Stimulated activated naive CD4-positive, alpha-beta T cell (primary cell): Measurements from ENCODE around the gene BBX.
"Not testable (repeated sequence)": the region's sequence is repeated elsewhere in the genome, so short reads cannot be mapped to it uniquely, and the experiment has no call there.

ENCODE experiments used
- DNase-seq, 6 experiments: peaks; one replicate each; lab custom pipeline; 2025; lab: John Stamatoyannopoulos, UW

The BBX gene

DNA sequence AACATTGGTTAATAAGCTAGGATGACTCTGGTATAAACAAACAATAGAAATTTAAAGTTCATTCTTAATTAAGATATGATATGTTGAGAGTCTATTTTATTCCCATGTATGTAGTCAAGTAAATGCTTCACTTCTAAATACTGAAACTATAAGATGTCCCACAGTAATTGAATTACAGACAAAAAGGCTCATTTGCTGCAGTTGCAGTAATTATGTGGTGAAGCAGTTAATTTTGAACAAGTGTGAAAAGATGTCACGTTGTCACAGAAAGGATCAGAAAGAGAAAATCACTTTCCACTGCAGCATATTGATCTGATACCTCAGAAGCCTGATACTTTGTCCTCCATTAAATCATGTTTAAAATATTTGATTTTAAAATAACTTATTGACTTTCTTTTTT lies 159.8 kb downstream of the BBX start:
- no peak for DNase-seq

DNA sequence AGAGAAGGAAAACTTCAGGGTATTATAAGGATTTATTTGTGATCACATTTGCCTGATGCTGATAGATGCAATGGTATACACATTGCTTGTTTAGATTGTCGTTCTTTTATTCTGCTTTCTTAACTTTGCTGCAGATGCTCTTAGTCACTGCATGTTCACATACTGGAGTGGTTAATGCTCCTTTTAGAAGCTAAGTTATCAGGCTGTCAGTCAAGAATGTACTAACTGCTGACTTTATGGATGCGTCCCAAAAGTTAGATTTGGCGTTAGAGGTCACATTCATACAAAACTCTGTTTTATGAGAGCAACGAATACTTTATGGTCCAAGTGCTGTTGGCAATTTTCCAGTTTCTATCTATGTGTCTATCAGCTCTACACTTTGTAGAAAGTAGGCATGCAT lies 160.7 kb downstream of the BBX start:
- DNase-seq = no peak

DNA sequence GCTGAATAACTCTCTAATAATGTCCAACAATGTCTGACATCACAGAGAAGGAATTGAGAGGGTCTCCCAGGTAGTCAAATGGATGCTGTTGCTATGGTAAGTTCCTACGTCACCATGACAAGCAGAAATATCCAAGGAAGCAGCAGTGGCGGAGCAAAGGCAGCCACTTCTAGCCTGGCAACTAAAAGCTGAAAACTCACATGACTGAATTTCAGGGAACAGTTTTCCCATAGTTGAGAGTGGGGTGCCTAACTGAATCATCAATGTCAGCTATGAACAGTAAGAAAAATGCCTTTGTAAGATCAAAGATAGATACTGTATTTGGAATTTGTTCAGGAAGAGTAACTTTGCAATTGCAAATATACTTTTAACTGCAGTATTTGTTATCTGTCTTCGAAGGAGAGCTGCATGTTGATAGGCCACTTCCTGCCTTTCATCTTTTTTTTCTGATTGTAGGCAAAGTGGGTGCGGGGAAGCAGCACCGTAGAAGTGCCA lies 161.7 kb downstream of the BBX start:
- DNase-seq = peak in 4 of 6 experiments; percentile 12 to 52 (median 43)

DNA sequence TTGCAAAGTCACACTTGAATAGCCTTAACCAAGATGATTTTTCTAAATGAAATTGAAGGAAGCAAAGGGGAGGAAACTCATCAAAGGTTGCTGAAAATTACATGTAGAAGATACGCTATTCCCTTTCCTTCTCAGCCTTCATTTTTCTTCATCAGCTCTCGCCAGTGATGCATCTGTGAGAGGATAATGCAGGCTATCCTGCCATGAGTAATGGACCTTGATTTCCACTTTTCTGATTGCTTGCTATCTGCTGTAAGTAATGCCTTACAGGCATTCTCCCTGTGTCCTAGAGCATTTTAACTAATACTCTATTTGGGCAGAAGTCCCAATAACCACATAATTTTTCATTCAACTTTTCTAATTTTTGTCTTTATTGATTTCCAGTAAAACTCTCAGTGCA lies 162.6 kb downstream of the BBX start:
- no peak for DNase-seq

DNA sequence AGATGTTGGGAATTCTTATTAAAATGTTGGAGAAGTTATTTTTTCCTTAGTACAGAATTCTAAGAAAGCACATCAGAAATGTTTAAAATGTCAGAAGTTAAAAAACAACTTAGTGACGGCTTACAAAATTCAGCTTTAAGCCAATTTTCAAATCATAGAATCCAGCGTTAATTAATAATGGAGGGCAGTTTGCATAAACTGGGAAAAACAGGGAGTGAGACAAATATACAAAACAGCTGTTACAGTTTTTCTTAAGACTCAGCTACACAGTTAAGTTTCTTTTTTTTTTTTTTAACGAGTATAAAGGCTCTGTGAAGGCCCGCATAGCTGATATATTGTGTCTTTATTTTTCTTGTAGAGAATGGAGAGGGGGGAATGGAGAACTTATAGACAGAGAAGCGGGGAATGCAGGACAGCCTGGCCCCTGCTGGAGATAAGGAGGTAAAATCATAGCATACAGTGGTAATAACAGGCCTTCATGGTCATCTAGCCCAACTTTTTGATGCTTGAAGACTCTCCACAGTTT lies 164.4 kb downstream of the BBX start:
- no peak for DNase-seq

DNA sequence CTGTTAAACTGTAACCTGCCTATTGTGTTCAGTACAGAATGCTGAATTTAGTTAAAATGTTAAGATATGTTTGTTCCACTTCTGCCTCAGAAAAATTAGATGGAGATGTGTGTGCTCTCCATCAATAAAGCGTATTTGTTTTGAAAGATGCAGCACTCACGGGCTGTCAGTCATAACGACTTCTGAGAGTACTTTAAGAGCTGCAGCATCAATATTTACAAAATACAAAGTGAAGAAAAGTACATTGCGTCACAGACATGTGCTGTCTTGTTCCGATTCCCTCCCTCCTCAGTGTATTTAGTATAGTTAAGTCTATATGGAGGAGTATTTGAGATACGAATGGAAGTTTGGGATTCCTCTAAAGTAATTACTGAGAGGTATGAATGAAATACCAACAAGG lies 166.6 kb downstream of the BBX start:
- no peak for DNase-seq

DNA sequence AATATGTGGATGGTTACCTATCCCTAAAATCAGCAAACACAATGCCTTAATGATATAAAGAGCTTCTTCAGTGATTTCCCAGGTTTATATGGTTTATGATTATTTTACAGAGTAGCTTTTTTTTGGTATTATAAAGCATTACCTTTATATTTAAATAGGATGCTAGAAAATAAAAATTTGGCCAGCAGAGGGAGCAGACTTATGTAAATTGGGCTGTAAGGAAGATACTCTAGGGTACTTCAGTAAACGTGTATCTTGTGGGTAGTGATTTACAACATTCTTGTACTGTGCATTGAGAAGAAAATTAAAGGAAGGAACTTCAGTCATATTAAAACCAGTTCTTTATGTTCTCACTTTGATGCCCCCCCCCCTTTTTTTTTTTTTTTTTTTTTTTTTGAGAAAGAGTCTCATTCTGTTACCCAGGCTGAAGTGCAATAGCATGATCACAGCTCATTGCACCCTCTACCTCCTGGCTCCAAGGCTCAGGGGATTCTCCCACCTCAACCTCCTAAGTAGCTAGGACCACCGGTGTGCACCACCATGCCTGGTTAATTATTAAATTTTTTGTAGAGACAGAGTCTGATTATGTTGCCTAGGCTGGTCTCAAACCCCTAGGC lies 167.9 kb downstream of the BBX start:
- DNase-seq = peak in 3 of 6 experiments; percentile 11 to 44 (median 21)

DNA sequence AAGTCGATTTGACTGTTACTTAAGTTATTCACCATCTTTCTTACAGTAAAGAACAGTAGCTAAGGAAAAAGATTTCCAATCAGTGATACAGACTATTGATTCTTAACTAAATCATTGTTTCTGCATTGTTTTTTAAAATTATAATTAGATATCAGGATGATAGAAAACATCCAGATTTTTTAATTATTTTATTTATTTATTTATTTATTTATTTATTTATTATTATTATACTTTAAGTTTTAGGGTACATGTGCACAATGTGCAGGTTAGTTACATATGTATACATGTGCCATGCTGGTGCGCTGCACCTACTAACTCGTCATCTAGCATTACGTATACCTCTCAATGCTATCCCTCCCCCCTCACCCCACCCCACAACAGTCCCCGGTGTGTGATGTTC lies 169.2 kb downstream of the BBX start:
- not testable (repeated sequence) for DNase-seq

DNA sequence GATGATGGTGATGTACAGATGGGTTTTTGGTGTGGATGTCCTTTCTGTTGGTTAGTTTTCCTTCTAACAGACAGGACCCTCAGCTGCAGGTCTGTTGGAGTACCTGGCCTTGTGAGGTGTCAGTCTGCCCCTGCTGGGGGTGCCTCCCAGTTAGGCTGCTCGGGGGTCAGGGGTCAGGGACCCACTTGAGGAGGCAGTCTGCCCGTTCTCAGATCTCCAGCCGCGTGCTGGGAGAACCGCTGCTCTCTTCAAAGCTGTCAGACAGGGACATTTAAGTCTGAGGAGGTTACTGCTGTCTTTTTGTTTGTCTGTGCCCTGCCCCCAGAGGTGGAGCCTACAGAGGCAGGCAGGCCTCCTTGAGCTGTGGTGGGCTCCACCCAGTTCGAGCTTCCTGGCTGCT lies 174.6 kb downstream of the BBX start:
- not testable (repeated sequence) for DNase-seq

DNA sequence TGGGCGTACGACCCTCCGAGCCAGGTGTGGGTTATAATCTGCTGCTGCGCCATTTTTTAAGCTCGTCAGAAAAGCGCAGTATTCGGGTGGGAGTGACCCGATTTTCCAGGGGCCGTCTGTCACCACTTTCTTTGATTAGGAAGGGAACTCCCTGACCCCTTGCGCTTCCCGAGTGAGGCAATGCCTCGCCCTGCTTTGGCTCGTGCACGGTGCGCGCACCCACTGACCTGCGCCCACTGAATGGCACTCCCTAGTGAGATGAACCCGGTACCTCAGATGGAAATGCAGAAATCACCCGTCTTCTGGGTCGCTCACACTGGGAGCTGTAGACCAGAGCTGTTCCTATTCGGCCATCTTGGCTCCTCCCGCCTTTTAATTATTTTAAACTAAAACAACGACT lies 175.1 kb downstream of the BBX start:
- peak in 1 of 6 experiments; percentile 39 for DNase-seq

DNA sequence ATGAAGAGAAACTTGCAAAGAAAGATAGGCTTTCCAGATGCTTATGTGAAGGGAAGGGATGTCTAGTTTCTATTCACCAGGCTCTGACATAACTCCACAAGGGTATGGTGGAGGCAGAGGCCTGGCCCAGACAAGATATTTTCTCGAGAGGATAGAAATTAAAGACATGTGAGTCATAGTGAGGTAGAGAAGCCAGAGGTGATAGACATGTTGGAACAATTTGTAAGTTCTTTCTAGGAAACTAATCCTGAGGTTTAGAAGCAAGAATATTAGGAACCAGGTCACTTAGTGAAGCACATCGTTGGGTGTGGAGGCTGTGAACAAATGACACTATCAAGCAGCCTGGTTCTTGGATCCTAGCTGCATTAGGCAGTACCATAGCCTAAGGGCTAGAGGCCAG lies 176.9 kb downstream of the BBX start:
- no peak for DNase-seq

DNA sequence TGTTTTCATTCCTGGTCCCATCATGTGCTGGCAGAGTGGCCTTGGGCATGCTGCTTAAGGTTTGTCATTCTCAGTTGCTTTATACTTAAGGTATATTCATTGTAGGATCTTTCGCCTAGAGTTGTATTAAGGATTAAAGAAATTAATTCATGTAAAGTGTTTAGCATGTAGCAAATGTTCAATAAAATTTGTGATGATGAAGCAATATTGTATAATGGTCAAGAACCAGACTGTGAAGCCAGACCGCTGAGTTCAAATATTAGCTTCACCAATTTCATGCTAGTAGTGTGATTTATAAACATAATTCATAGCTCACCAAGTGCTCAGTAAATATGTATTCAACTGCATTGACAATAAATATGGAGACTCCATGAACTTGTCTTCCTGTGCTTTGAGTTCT lies 178.5 kb downstream of the BBX start:
- no peak for DNase-seq

DNA sequence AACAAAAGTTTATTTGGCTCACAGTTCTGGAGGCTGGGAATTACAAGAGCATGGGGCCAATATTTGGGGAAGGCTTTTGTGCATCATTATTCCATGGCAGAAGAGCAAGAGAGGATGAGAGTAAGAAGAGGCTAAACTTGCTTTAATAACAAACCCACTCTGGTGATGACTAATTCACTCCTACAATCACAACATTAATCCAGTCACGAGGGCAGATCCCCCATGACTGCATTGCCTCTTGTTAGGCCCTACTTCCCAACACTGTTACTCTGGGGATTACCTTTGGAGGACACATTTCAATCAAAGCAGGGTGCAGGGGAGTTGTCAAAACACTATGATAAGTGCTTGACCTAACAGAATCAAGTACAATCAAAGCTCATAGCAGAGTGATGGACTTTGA lies 181.7 kb downstream of the BBX start:
- no peak for DNase-seq

DNA sequence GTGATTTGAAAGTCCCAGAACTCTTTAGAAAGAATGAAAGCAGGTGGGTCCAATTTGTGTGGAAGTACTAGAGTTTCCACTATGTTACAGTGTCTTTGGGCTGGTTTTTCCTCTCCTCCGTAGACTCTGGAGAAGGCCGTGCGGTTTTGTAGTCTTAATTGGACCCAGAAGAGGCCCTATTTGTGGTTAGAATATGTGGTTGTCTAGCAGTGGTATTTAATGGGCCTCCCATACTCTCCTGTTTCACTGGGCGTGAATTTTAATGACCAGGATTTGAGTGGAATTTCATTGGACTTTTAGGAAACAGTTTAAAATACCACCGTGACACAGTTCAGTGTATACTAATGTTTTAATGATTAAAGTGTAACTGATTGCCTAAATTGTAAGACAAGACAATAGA lies 182.3 kb downstream of the BBX start:
- no peak for DNase-seq

DNA sequence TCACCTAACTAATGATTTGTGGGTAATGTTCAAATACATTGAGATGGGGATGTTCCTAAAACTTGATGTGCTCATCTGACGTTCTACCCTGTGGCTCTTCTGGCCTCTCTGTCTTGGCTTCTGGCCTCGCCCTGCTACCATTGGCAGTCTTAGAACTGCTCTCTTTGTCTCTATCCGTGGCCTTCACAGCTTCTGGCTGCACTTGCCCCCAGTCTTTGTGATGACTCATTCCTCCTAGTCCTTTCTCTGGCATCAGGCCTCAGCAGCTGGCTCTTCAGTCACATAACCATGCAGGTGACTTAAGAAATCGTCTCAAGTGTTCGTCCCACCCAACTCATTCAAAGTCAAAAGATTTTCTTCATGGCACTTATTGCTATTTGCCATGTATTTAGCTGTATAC lies 188.1 kb downstream of the BBX start:
- DNase-seq = no peak

DNA sequence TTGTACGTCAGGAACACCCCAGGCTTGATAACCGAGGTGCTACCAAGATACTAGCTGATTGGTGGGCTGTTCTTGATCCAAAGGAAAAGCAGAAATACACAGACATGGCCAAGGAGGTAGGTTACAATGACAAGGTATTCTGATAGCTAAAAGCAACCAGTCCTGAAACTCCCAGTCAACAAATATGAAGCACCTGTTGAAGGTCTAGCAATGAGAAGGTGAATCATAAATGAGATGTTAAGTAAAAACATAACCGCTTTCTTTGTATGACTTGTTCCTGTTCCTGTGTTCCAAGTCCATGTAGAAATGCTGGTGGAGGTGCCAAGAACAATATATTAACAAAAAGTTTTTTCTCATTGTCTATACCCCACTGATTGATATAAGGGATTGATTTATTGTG lies 194.0 kb downstream of the BBX start:
- DNase-seq = no peak

DNA sequence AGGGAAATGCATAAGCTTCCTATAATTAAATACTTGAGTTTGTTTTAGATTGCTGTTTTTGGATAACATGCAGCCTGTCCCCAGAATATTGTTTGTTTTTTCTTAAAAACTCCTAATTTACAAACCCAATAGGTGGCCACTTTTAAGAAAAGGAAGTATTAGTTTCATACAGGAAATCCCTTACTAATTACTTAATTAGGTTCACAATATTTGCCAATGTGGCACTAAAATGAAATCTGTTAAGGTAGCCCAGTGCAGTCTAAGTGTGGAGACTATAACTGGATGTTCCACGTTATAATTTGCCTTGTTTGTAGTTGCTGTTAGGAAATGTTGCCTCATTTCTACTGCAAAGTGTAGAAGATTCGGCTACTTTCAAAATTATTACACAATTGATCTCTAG lies 195.8 kb downstream of the BBX start:
- no peak for DNase-seq

DNA sequence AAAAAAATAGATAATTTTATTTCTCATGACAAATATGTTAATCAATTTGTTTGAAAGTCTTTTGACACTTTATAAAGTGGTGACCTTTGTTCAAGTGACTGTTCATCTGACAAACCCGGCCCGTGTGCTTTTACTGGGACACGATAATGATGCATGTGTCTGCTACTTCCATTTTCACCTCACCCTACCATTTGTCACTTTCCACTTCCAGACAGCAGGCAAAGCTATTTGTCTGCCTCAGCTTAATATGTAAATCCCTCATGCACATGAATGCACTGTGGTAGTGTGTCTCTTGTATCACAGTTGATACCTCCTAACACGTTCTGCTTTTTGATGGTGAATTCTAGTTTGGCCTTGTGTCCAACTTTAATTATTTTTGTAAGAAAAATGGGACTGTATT lies 204.3 kb downstream of the BBX start:
- DNase-seq = no peak

DNA sequence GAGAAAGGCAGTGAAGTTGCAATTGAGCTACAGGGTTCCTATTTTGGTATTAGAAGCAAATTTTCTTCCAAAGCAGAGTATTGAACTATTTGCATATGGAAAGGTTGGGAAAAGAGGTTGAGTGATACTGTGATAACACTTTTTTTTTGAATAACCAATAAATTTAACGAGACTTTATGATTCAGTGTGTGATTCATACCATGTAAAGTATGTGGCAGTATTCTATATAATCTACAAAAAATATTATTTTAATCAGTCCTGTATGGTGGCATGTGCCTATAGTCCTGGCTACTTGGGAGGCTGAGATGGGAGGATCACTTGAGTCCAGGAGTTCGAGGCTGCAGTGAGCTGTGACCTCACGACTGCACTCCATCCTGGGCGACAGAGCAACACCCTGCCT lies 206.9 kb downstream of the BBX start:
- no peak for DNase-seq

DNA sequence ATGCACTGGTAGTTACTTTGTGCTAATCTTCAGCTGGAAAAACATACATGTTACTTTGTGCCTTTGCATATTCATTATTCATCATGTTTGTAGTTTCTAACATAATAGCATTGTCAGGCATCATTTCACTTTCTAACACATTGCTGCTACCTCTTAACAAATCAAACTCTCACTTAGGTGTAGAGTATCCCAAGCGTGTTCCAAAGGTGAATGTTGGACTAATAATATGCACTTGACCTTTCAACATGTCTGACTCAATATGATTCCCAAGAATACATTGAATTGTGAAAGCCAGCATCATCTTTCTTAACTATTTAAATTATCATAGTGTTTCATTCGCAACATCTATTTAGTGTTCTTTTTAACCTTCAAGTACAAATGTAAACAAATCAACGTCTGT lies 211.6 kb downstream of the BBX start:
- DNase-seq = no peak

DNA sequence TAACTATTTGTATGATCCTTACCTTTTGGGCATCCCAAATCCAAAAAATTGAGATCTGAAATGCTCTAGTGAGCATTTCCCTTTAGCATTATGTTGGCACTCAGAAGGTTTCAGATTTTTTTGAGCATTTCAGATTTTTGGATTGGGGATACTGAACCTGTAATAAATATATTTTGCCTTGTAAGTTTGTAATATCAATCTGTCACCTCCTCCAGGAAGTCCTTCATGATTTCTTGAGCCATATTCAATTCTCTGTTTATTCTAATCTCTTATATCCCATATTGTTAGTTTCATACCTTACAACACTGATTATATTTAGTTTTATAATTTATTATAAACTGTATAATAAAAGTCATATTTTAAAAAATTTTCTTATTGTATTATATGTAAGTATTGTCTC lies 215.2 kb downstream of the BBX start:
- no peak for DNase-seq

DNA sequence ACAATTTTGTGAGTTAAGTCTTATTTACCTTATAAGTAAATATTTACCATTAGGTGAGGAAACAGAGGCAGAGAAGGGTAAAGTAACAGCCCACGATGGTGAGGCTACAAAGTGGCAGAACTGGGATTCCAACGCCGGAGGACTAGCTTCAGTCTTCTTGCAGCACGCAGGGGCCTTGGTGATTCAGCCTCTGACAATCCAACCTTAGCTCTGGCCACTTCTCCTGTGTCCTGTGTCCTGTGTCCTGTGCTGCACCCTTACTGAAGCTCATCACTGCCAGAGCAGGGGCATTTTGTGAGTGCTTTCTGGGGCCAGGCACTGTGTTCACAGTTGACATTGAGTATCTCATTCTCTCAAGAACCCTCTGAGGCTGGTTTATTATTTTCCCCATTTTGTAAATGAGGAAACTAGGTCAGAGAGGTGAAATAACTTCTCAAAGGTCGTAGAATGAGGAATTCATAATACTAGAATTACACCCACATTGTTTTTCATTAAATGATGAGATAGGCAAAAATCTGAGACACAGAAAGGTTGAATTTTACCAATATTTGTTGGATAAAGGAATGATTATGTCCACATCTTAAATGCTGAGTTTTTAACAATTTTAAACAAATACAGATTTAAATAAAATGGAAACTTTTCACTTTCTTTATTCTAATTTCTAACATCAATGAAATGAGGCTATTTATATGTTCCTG lies 215.9 kb downstream of the BBX start:
- DNase-seq = no peak

DNA sequence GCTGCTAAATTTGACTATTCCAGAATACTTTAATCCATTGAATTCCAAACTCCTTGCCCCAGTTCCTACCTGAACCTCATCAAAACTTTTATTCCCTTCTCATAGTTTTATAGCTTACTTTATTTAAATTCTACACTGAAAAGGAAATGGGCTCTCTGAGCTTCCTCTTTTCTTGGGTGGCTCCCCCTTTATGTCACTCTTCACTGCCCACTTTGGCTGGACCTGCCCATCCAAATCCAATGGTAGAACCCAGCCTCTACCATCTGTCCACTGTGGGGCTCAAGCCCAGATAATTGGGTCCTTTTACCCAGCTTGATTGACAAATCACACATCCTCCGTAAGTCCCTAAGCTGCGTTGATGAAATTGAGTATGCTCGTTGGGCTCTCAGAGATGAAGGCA lies 216.5 kb downstream of the BBX start:
- DNase-seq = no peak
